ENCODE results near the gene NDUFB1. TPM values are rescaled to one million over a fixed set of nuclear protein-coding genes. Genes with fewer than 3 reads are reported as not detected.

Gene NDUFB1
- polyA plus RNA-seq (ENCODE audit: insufficient read length in 3 of 3), result 100 to 1,000 TPM; 162 to 194 (median 188) TPM
- long read RNA-seq, donor 1, transcript NDUFB1-203 (2 exons, 1,333 nt), result minor isoform, 49 of 178 reads
- long read RNA-seq, donor 1, transcript NDUFB1-201 (3 exons, 528 nt), result major isoform, 126 of 178 reads
- long read RNA-seq, donor 1, partial matches to known transcripts, result 0 of 178 reads
- long read RNA-seq, donor 1, other reads (novel, unspliced or antisense), result 0 of 178 reads
- long read RNA-seq, donor 2, transcript NDUFB1-201 (3 exons, 528 nt), result major isoform, 138 of 198 reads
- long read RNA-seq, donor 2, transcript NDUFB1-203 (2 exons, 1,333 nt), result minor isoform, 58 of 198 reads
- long read RNA-seq, donor 2, partial matches to known transcripts, result 0 of 198 reads
- long read RNA-seq, donor 2, other reads (novel, unspliced or antisense), result 0 of 198 reads
- long read RNA-seq, donor 3, transcript NDUFB1-201 (3 exons, 528 nt), result major isoform, 214 of 271 reads
- long read RNA-seq, donor 3, transcript NDUFB1-203 (2 exons, 1,333 nt), result minor isoform, 48 of 271 reads
- long read RNA-seq, donor 3, partial matches to known transcripts, result 0 of 271 reads
- long read RNA-seq, donor 3, other reads (novel, unspliced or antisense), result 6 of 271 reads
- long read RNA-seq, donor 4, transcript NDUFB1-203 (2 exons, 1,333 nt), result minor isoform, 52 of 175 reads
- long read RNA-seq, donor 4, transcript NDUFB1-201 (3 exons, 528 nt), result major isoform, 117 of 175 reads
- long read RNA-seq, donor 4, transcript NDUFB1-202 (4 exons, 454 nt), result minor isoform, 6 of 175 reads
- long read RNA-seq, donor 4, partial matches to known transcripts, result 0 of 175 reads
- long read RNA-seq, donor 4, other reads (novel, unspliced or antisense), result 0 of 175 reads
- long read RNA-seq, donor 5, result 0 reads
- long read RNA-seq, donor 6, transcript NDUFB1-203 (2 exons, 1,333 nt), result minor isoform, 46 of 159 reads
- long read RNA-seq, donor 6, transcript NDUFB1-201 (3 exons, 528 nt), result major isoform, 112 of 159 reads
- long read RNA-seq, donor 6, partial matches to known transcripts, result 0 of 159 reads
- long read RNA-seq, donor 6, other reads (novel, unspliced or antisense), result 0 of 159 reads
- long read RNA-seq, donor 7, transcript NDUFB1-202 (4 exons, 454 nt), result minor isoform, 5 of 280 reads
- long read RNA-seq, donor 7, transcript NDUFB1-203 (2 exons, 1,333 nt), result minor isoform, 49 of 280 reads
- long read RNA-seq, donor 7, transcript NDUFB1-201 (3 exons, 528 nt), result major isoform, 215 of 280 reads
- long read RNA-seq, donor 7, partial matches to known transcripts, result 11 of 280 reads
- long read RNA-seq, donor 7, other reads (novel, unspliced or antisense), result 0 of 280 reads
- long read RNA-seq, donor 8, result 0 reads
- long read RNA-seq, donor 9, transcript NDUFB1-201 (3 exons, 528 nt), result major isoform, 136 of 171 reads
- long read RNA-seq, donor 9, transcript NDUFB1-203 (2 exons, 1,333 nt), result minor isoform, 33 of 171 reads
- long read RNA-seq, donor 9, partial matches to known transcripts, result 0 of 171 reads
- long read RNA-seq, donor 9, other reads (novel, unspliced or antisense), result 0 of 171 reads
- long read RNA-seq, donor 10, transcript NDUFB1-201 (3 exons, 528 nt), result major isoform, 162 of 224 reads
- long read RNA-seq, donor 10, transcript NDUFB1-203 (2 exons, 1,333 nt), result minor isoform, 60 of 224 reads
- long read RNA-seq, donor 10, partial matches to known transcripts, result 0 of 224 reads
- long read RNA-seq, donor 10, other reads (novel, unspliced or antisense), result 0 of 224 reads
- long read RNA-seq, donor 11, transcript NDUFB1-203 (2 exons, 1,333 nt), result minor isoform, 15 of 141 reads
- long read RNA-seq, donor 11, transcript NDUFB1-201 (3 exons, 528 nt), result major isoform, 126 of 141 reads
- long read RNA-seq, donor 11, partial matches to known transcripts, result 0 of 141 reads
- long read RNA-seq, donor 11, other reads (novel, unspliced or antisense), result 0 of 141 reads
- long read RNA-seq, donor 12, transcript NDUFB1-201 (3 exons, 528 nt), result major isoform, 85 of 128 reads
- long read RNA-seq, donor 12, transcript NDUFB1-203 (2 exons, 1,333 nt), result minor isoform, 34 of 128 reads
- long read RNA-seq, donor 12, partial matches to known transcripts, result 7 of 128 reads
- long read RNA-seq, donor 12, other reads (novel, unspliced or antisense), result 0 of 128 reads
- long read RNA-seq, donor 13, result 0 reads
- long read RNA-seq, donor 14, transcript NDUFB1-201 (3 exons, 528 nt), result major isoform, 159 of 192 reads
- long read RNA-seq, donor 14, transcript NDUFB1-203 (2 exons, 1,333 nt), result minor isoform, 31 of 192 reads
- long read RNA-seq, donor 14, partial matches to known transcripts, result 0 of 192 reads
- long read RNA-seq, donor 14, other reads (novel, unspliced or antisense), result 0 of 192 reads
- long read RNA-seq, donor 15, transcript NDUFB1-201 (3 exons, 528 nt), result major isoform, 44 of 60 reads
- long read RNA-seq, donor 15, transcript NDUFB1-203 (2 exons, 1,333 nt), result minor isoform, 12 of 60 reads
- long read RNA-seq, donor 15, partial matches to known transcripts, result 0 of 60 reads
- long read RNA-seq, donor 15, other reads (novel, unspliced or antisense), result 0 of 60 reads
- long read RNA-seq, donor 16, transcript NDUFB1-201 (3 exons, 528 nt), result major isoform, 236 of 328 reads
- long read RNA-seq, donor 16, transcript NDUFB1-203 (2 exons, 1,333 nt), result minor isoform, 77 of 328 reads
- long read RNA-seq, donor 16, partial matches to known transcripts, result 14 of 328 reads
- long read RNA-seq, donor 16, other reads (novel, unspliced or antisense), result 0 of 328 reads

DNA sequence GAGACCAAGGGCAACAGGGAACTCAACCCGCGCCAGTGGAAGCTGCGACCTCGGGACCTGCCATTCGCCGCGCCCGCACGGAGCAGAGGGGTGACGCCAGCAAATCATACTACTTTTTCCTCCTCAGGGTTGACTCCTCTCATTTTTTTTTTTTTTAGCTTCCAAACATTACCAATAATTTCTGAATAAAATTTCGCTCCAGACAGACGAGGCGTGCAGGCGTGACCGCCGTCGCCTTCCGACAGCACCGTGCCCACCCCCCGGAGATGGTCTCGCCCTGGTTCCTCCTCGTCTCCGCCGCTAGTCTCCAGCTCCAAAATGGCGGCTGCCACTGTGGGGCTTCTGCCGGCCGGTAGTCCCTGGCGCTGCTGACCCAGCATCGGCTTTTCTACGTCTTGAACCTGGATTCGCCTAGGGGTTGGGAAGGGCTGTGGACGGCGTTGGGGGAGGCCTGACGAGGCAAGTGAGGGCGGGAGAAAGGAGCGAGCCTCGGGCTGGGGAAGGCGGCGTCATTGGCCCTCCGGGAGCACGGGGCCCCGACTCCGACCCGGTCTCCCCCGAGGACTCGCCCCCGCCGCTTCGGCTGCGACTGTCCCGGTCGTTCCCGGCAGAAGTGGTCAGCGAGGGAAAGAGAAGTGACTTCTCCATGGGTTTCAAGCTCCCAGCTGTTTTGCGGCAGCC is at the start of gene NDUFB1, which contains the start of gene CPSF2:
Gene NDUFB1, minus strand, starts transcription at position 37 of the 681 bp plus-strand sequence. CDS start 4,069 bp downstream, outside the sequence.
Gene CPSF2, plus strand, starts transcription at position 300 of the 681 bp plus-strand sequence. CDS start 9,016 bp downstream, outside the sequence.
- peak; percentile 47 to 84 (median 75) for DNase-seq (ENCODE audit: extremely low read depth in 1 of 11, low read depth in 9 of 11, low spot score in 4 of 11)

DNA sequence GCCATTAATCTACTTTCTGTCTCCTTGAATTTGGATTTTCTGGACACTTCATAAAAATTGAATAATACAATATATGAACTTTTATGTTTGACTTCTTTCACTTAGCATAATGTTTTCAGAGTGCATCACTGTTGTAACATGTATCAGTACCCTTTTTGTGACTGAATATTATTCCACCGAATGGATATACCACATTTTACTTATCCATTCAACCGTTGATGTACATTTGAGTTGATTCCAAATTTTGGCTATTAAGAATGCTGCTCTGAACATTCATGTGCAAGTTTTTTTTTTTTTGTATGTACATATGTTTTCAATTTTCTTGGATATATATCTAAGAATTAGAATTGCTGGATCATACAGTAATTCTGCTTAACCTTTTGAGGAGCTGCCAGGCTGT is 43.5 kb upstream of the NDUFB1 start:
- DNase-seq (ENCODE audit: extremely low read depth in 1 of 11, low read depth in 9 of 11, low spot score in 4 of 11), result no peak

DNA sequence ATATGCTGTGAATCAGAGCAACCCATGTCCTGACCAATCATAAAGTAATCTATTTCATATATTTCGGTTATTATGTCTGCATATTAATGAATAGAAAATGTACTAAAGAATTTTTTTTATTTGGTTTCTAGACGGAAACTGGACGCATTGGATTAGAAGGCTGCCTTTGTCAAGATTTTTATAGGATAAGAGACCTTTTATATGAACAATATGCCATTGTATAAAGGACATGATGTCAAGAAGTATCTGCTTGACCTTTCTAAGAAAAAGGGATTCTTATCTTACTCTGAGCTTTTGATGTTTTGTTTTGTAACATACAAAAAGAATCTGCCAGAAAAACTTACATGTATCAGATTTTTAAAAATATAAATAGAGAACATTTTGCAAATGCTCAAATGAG is 40.0 kb upstream of the NDUFB1 start:
- no peak for DNase-seq (ENCODE audit: extremely low read depth in 1 of 11, low read depth in 9 of 11, low spot score in 4 of 11)

DNA sequence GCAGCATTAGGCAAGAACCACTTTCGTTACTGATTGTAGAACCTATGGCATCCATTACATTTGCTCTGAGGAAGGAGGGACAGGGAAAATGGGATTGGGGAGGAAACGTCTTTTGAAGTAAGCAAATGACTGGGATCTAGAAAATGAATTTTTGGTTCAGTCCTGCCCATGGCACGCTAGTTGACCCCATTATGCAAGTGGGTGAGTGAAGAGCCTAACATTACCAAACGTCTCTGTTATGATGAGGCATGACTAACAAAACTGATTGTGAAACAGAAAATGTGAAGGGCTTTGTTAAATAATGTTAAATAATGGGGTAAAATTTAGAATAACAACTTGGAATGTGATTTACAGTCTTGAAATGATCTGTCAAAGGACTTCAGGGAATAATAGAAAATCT is 39.1 kb upstream of the NDUFB1 start:
- DNase-seq (ENCODE audit: extremely low read depth in 1 of 11, low read depth in 9 of 11, low spot score in 4 of 11), result no peak

DNA sequence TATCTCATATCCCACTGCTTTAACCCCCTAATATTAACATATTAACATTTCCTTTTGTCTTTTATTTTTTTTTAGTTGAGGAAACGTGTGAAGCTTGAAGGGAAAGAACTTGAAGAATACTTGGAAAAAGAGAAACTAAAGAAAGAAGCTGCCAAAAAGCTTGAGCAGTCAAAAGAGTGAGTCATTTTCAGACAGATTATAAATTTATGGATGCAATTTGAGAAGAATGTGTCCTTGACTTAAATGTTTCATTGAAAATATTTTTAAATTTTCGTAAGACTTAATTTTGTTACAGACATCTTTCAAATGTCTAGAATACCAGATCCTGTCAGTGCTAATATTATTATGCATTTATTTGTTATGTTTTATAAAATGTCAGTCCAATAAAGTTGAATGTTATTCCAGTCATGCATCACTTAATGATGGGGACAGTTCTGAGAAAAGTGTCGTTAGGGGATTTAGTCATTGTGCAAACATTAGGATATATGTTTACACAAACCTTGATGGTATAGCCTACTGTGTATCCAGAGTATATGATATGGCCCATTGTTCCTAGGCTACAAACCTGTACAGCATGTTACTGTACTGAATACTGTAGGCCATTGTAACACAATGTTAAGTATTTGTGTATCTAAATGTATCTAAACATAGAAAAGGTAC is 32.9 kb upstream of the NDUFB1 start:
- DNase-seq (ENCODE audit: extremely low read depth in 1 of 11, low read depth in 9 of 11, low spot score in 4 of 11), result no peak

DNA sequence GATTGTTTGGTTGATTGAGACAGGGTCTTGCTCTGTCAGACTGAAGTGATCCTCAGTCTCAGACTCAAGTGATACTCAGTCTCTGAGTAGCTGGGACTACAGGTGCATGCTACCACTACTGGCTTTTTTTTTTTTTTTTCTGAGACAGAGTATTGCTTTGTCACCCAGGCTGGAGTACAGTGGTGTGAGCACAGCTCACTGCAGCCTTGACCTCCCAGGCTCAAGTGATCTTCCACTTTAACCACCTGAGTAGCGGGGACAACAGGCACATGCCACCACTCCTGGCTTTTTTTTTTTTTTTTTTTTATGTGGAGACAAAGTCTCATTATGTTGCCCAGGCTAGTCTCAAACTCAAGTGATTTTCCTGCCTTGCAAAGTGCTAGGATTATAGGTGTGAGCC is 32.1 kb upstream of the NDUFB1 start:
- DNase-seq (ENCODE audit: extremely low read depth in 1 of 11, low read depth in 9 of 11, low spot score in 4 of 11), result no peak

DNA sequence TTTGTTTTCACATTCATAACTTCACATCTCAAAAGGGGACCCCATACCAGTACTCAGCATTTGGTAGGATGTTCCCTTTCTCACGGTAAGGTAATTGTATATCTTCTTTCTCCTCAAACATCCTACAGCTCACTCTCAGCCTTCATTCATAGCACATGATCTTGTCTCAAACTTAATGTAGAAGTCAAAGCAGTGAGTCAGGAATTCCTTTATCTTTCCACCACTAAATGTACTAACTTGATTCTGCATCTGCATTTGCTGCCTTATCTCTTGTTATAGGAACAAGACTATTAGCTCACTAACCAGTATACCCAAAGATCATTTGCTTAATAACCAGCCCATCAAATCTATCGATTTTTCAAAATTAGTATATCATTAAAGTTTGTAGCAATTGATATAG is 23.2 kb upstream of the NDUFB1 start:
- no peak for DNase-seq (ENCODE audit: extremely low read depth in 1 of 11, low read depth in 9 of 11, low spot score in 4 of 11)

DNA sequence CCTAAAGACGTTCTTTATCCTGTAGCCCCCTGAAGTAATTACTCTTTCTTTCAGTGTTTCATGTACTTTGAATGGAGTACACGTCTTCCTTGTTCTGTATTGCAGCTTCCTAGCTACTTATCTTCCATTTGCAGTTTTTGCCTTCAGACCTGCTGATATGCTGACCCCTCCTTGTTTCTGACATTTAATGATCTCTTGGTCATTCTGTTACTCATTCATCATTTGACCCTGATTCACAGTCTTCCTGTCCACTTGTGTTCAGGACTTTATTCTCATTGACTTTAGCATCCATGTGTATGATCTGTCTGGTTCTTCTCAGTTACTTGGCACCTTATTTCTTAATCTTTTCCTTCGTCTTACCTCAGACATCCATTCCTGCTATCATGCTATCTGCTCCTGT is 22.5 kb upstream of the NDUFB1 start:
- no peak for DNase-seq (ENCODE audit: extremely low read depth in 1 of 11, low read depth in 9 of 11, low spot score in 4 of 11)

DNA sequence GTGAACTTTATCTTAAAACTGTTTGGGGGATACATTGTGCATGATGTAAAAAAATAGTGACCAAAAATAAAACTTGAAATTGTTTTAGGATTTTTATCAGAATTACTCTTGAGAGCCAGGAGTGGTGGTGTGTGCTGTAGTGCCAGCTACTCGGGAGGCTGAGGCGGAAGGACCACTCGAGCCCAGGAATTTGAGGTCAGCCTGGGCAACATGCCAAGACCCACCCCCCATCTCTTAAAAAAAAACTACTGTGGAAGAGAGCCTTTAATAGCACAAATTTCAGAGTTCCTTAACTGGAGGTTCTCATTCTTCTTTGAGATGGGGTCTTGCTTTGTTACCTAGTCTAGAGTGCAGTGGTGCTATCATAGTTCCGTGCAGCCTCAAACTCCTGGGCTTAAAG is 21.8 kb upstream of the NDUFB1 start:
- no peak for DNase-seq (ENCODE audit: extremely low read depth in 1 of 11, low read depth in 9 of 11, low spot score in 4 of 11)

DNA sequence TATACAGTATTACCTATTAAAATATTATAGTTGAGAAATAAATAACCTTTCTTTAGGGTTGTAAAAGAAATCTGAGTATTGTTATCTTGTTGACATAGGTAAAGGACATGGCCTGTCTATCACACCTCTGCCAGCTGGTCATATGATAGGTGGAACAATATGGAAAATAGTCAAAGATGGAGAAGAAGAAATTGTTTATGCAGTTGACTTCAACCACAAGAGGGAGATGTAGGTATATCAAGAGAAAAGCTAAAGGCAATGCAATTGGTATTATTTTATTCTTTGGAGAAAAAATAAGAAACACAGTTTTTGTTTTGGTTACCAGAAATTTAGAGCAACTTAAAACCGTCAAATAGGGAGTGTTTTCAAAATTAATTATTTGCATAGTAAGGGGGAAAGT is 13.8 kb upstream of the NDUFB1 start:
- peak in 5 of 11 donors; percentile 6 to 26 (median 14) for DNase-seq (ENCODE audit: extremely low read depth in 1 of 11, low read depth in 9 of 11, low spot score in 4 of 11)

DNA sequence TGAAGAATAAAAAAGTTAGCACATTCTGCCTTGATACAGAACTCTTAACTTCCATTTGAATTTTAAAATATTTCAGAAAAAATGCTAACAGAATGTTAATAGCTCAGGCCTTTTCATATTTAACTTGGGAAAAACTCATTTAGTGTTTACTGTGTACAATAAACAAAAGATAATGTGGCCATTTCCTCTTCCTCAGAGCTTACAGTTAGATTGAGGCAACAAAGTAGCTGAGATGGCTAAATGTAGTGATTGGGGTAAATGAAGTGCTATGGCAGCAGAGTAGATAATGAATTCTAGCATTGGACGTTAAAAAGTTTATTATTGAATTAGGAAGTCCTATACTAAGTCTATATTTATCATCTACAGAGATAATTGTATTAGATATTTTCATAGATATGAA is 12.9 kb upstream of the NDUFB1 start:
- DNase-seq (ENCODE audit: extremely low read depth in 1 of 11, low read depth in 9 of 11, low spot score in 4 of 11), result no peak

DNA sequence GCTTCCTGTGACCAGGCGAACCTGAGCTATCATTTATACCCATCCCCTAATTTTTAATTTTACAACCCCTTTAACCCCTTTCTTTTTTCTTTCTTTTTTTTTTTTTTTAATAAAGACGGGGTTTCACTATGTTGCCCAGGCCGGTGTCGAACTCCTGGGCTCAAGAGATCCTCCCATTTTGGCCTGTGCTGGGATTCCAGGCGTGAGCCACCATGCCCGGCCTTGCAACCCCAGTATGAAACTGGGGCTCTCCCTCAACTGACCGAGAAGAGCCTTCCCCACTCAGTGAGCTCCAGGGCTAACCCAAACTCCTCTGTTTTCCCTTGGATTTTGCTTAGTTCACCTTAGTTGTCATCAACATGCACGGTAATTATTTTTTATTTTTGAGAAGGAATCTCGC is 1.3 kb upstream of the NDUFB1 start:
- DNase-seq (ENCODE audit: extremely low read depth in 1 of 11, low read depth in 9 of 11, low spot score in 4 of 11), result no peak

DNA sequence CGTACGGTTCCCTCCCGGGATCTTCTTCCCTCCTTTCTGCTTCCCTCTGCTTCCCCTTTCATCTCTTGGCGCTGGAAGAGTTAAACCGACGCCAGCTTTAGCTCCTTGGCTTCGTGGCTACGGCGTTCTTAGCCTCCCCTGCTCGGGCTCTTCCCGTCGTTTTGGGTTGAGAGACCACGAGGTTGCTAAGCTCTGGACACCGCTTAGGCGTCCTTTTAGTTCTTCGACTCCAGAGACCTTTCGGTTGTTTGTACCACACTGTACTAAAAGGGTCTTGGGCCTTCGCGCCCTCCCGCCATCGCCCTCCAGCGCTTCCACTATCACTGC is 808 bp upstream of the NDUFB1 start:
- peak in 8 of 11 donors; percentile 15 to 49 (median 40) for DNase-seq (ENCODE audit: extremely low read depth in 1 of 11, low read depth in 9 of 11, low spot score in 4 of 11)

DNA sequence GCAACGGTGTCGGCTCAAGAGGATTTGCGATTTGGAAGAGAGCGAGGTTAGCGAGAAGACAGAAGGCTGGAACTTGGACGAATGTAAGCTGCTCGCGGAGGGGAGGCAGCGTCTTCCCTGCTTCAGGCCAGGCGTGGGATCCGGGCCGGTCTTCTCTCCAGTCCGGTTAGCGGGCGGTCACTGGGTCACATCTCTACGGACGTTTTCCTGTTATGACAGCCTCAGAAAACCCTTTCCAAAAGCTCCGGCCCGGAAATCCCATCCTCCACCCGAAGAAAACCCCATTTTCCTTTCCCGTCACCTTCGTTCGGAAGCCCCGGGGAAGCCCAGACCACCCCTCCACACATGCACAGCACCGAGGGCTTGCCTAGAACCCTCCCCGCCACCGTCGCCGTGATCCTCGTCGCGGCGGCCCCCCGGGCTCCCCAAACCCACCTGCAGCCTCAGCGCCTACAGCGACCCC is 268 bp downstream of the NDUFB1 start:
- DNase-seq (ENCODE audit: extremely low read depth in 1 of 11, low read depth in 9 of 11, low spot score in 4 of 11), result peak in 7 of 11 donors; percentile 13 to 48 (median 29)

DNA sequence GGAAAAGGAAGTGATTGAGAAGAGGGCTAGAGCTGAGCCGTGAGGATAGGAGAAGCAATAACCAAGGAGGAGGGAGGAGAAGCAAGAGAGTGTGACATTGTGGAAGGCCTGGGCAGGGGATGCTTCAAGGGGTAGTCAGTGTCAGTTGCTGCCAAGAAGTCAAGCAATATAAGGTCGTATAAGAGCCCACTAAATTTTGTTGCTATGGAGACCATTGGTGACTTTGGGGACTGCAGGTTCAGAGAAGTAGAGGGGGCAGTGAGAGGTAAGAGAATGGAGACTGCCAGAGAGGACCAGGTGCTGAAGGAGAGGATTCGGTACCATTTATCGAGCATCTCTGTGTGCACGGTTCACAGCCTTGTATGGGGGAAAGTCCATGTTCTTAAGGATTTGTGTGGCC is 12.0 kb downstream of the NDUFB1 start:
- no peak for DNase-seq (ENCODE audit: extremely low read depth in 1 of 11, low read depth in 9 of 11, low spot score in 4 of 11)
